ENCODE data around the gene HACD2.

DNA sequence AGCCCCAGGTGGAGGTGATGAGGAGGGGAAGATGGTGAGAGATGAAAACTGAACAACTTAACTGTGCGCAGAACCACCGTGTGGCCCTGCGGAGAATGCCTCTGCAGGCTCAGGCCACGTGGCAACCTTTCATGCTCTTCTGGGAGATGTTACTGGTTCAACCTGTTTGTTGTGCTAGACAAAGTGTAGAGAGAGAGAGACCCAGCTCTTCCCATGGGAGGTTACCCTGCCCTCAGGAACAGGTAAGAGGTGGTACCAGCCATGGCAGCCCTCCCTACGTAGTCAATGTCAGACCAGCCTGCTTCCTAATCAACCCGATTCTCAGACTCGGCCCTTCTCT, 37.0 kb upstream of the HACD2 start:
- TF ChIP-seq, protein P1, sequence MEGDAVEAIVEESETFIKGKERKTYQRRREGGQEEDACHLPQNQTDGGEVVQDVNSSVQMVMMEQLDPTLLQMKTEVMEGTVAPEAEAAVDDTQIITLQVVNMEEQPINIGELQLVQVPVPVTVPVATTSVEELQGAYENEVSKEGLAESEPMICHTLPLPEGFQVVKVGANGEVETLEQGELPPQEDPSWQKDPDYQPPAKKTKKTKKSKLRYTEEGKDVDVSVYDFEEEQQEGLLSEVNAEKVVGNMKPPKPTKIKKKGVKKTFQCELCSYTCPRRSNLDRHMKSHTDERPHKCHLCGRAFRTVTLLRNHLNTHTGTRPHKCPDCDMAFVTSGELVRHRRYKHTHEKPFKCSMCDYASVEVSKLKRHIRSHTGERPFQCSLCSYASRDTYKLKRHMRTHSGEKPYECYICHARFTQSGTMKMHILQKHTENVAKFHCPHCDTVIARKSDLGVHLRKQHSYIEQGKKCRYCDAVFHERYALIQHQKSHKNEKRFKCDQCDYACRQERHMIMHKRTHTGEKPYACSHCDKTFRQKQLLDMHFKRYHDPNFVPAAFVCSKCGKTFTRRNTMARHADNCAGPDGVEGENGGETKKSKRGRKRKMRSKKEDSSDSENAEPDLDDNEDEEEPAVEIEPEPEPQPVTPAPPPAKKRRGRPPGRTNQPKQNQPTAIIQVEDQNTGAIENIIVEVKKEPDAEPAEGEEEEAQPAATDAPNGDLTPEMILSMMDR (IDR thresholded peaks at IDR 0.05) = no peak
- no peak for TF ChIP-seq ZFX (IDR thresholded peaks at IDR 0.05; ENCODE audit: borderline replicate concordance)
